K562 treated with DMSO at 1 percent for 24 hours (cell line): ENCODE results near the gene HMGN2. TPM values are rescaled to one million over a fixed set of nuclear protein-coding genes. Genes with fewer than 3 reads are reported as not detected.

Experiments used
- total RNA-seq: library from RNA; unstranded; fragments of 300-600 nt; gene quantifications from 2 replicates; pipeline ENCODE4 v1.2.3, GENCODE V29; 2022; ENCODE audit warnings: low read depth; ENCODE audit not compliant: insufficient read depth

Gene HMGN2
- total RNA-seq: 694 and 766 TPM in 2 replicates

GRCh38 chr1:26472320-26472900 lies at the start of gene HMGN2:
HMGN2 (plus strand) TSS chr1:26472440; CDS start chr1:26472613, 173 bp downstream.

GRCh38 chr1:26431979-26432695 lies 40.1 kb upstream of the HMGN2 start, which contains the start of gene DHDDS:
DHDDS (plus strand) TSS chr1:26432321; CDS start chr1:26432946, 625 bp downstream.

Other genes starting within 250 kb of the HMGN2 start
- gene CEP85, start 238.2 kb upstream of the HMGN2 start, total RNA-seq: 68.9 and 78.3 TPM in 2 replicates
- gene SH3BGRL3, start 192.4 kb upstream of the HMGN2 start, total RNA-seq: 67.9 and 75.6 TPM in 2 replicates
- 21.7 and 22.2 TPM in 2 replicates for gene UBXN11, start 165.8 kb upstream of the HMGN2 start, total RNA-seq
- gene CD52, start 154.5 kb upstream of the HMGN2 start, total RNA-seq: 46.6 and 48.8 TPM in 2 replicates
- 4.1 and 8.8 TPM in 2 replicates for gene CRYBG2, start 118.3 kb upstream of the HMGN2 start, total RNA-seq
- gene ZNF683, start 99.7 kb upstream of the HMGN2 start, total RNA-seq: not detected in 2 replicates
- gene LIN28A, start 61.6 kb upstream of the HMGN2 start, total RNA-seq: not detected in 2 replicates
- gene DHDDS, start 40.1 kb upstream of the HMGN2 start, total RNA-seq: 37.9 and 38.2 TPM in 2 replicates
- gene RPS6KA1, start 57.3 kb downstream of the HMGN2 start, total RNA-seq: 83.5 TPM in 2 replicates
- gene ARID1A, start 223.6 kb downstream of the HMGN2 start, total RNA-seq: 54.7 and 55.7 TPM in 2 replicates